T-cell (primary cell): Measurements from ENCODE around the gene DOCK9. TPM values are rescaled to one million over a fixed set of nuclear protein-coding genes. Genes with fewer than 3 reads are reported as not detected.
A peak's percentile ranks its signal among the peaks of the same experiment; 100 is the strongest.

Experiments used
- ATAC-seq, 4 experiments: fragments of 200-7000 bp in 3 of 4; fragments of 150-1000 bp in 1 of 4; cut with Tn5 transposase; replicated peaks in 1 of 4; 1 replicate in 3 of 4; 2 replicates in 1 of 4; pipeline ENCODE4 v1.10.0; 2021; ENCODE audit warnings: moderate library complexity in 3 of 4, mild to moderate bottlenecking in 2 of 4, moderate number of reproducible peaks in 1 of 4
- CTCF ChIA-PET, 2 donors: fragments of 300-600 bp; sonication (Branson Sonifier 250); formaldehyde crosslinking; loops; one replicate each; lab custom pipeline; 2022; ENCODE audit warnings: antibody characterized with exemption in 2 of 2; lab: Charles Lee
- POLR2A ChIA-PET, 2 donors: fragments of 300-600 bp; sonication (Branson Sonifier 250); formaldehyde crosslinking; loops; one replicate each; lab custom pipeline; 2022; ENCODE audit warnings: antibody characterized with exemption in 2 of 2; lab: Charles Lee
- DNase-seq, 35 experiments: peaks; one replicate each; pipeline versions ENCODE4 v3.0.0 to v3.0.0-alpha.2; 2013 to 2023
- H3K27ac ChIP-seq: one replicate; pipeline ENCODE4 v1.5.1; 2013; ENCODE audit warnings: low read length
- H3K27me3 ChIP-seq, 2 experiments: replicated peaks in 1 of 2; 1 replicate in 1 of 2; 2 replicates in 1 of 2; pipeline versions ENCODE4 v1.6.1 to v1.7.0; 2013; ENCODE audit warnings: low read length in 1 of 2, mixed read lengths in 1 of 2; ENCODE audit not compliant: control insufficient read depth in 2 of 2, insufficient read depth in 2 of 2; ENCODE audit errors: extremely low read depth in 1 of 2
- H3K36me3 ChIP-seq, 2 donors: 1 replicate in 1 of 2; 2 replicates in 1 of 2; pipeline versions ENCODE4 v1.6.1 to v1.7.0; 2013; ENCODE audit warnings: low read length in 1 of 2; ENCODE audit not compliant: control insufficient read depth in 2 of 2, insufficient read depth in 1 of 2; ENCODE audit errors: extremely low read depth in 1 of 2
- H3K4me1 ChIP-seq, 2 experiments: 1 replicate in 1 of 2; 2 replicates in 1 of 2; pipeline versions ENCODE4 v1.6.1 to v1.7.0; 2013; ENCODE audit warnings: low read length in 2 of 2, mixed read lengths in 1 of 2; ENCODE audit not compliant: insufficient read depth in 2 of 2, control insufficient read depth in 1 of 2; ENCODE audit errors: extremely low read depth in 1 of 2
- H3K4me3 ChIP-seq, 2 donors: 1 replicate in 1 of 2; 2 replicates in 1 of 2; pipeline versions ENCODE4 v1.5.1 to v1.7.0; 2013; ENCODE audit warnings: mild to moderate bottlenecking in 2 of 2, low read length in 1 of 2, moderate library complexity in 1 of 2; ENCODE audit not compliant: control insufficient read depth in 1 of 2; ENCODE audit errors: extremely low read depth in 1 of 2
- H3K9me3 ChIP-seq: 2 replicates; pipeline ENCODE4 v1.7.0; 2013
- H3K27ac Mint-ChIP-seq, 2 donors: one replicate each; pipeline ENCODE4 v1.8.0; 2020 to 2021; ENCODE audit warnings: mild to moderate bottlenecking in 2 of 2, mixed read lengths in 2 of 2
- H3K27me3 Mint-ChIP-seq, 2 donors: one replicate each; pipeline ENCODE4 v1.8.0; 2021 to 2022; ENCODE audit warnings: mixed read lengths in 2 of 2
- H3K36me3 Mint-ChIP-seq: one replicate; pipeline ENCODE4 v1.8.0; 2021; ENCODE audit warnings: mixed read lengths
- H3K4me1 Mint-ChIP-seq, 3 donors: one replicate each; pipeline ENCODE4 v1.8.0; 2020 to 2022; ENCODE audit warnings: mixed read lengths in 3 of 3, mild to moderate bottlenecking in 1 of 3
- H3K4me3 Mint-ChIP-seq, 3 donors: one replicate each; pipeline ENCODE4 v1.8.0; 2020 to 2022; ENCODE audit warnings: mild to moderate bottlenecking in 3 of 3, mixed read lengths in 3 of 3, moderate library complexity in 3 of 3
- H3K9me3 Mint-ChIP-seq, 3 donors: one replicate each; pipeline ENCODE4 v1.8.0; 2020 to 2022; ENCODE audit warnings: mixed read lengths in 3 of 3
- WGBS: methylation state at CpG from one replicate; pipeline ENCODE4 v1.1.5; 2013; ENCODE audit warnings: missing lambda C conversion rate; ENCODE audit not compliant: insufficient coverage; 5-methylcytosine and 5-hydroxymethylcytosine counted together
- total RNA-seq, 35 experiments: library from RNA in 6 of 35; stranded (reverse) in 6 of 35; fragments of 120-200 nt in 1 of 35; gene quantifications; one replicate each; pipeline versions ENCODE4 v1.2.1 to v1.2.4 and lab custom pipeline; 2013 to 2026

DOCK9 gene
- total RNA-seq, 5 donors from 2014 or later (not counting 1 experiment from before 2014, with no cell fraction given), result 96.2 to 170 (median 162) TPM

GRCh38 chr13:98885600-98885999, 92.3 kb downstream of the DOCK9 start:
- Histone ChIP-seq H3K27me3 (no peaks in the 10 kb centered on the region), H3K9me3 (no peaks in the 10 kb centered on the region), H3K4me1 (no peaks in the 10 kb centered on the region), H3K36me3 (peaks cover 4 to 73% of the 10 kb centered on the region in 2 donors), H3K27ac (no peak overlapping the region), H3K4me3 (no peak overlapping the region)
- Mint-ChIP-seq H3K27me3 (no peaks in the 10 kb centered on the region), H3K27ac (no peak overlapping the region), H3K9me3 (no peaks in the 10 kb centered on the region), H3K4me3 (no peak overlapping the region), H3K36me3 (peaks cover 73% of the 10 kb centered on the region), H3K4me1 (peaks cover 0 to 5% (median 4%) of the 10 kb centered on the region in 3 donors)
- ChIA-PET POLR2A (interaction anchor here in 1 of 2 donors (0.5 kb wide), 1 partner anchor 160 kb away, joined by 6 read pairs; no protein-coding TSS in a partner anchor), CTCF (interaction anchor here in 1 of 2 donors (0.6 kb wide), 1 partner anchor 336 kb away, joined by 4 read pairs; no protein-coding TSS in a partner anchor)
- ATAC-seq (no peak), DNase-seq (no peak)
- WGBS, result no CpG with 5 or more reads among the region's 6 CpGs

- ATAC-seq, result no peak
Measured at GRCh38 chr13:98883998-98884397, 93.9 kb downstream of the DOCK9 start.

GRCh38 chr13:98881390-98881789, 96.5 kb downstream of the DOCK9 start:
- no peaks in the 10 kb centered on the region for H3K9me3 Mint-ChIP-seq
- POLR2A ChIA-PET, result no interaction called here
- H3K4me1 ChIP-seq, result no peaks in the 10 kb centered on the region
- H3K9me3 ChIP-seq, result no peaks in the 10 kb centered on the region
- H3K27me3 ChIP-seq, result no peaks in the 10 kb centered on the region
- ATAC-seq, result no peak
- no peak overlapping the region for H3K4me3 ChIP-seq
- CTCF ChIA-PET, result no interaction called here
- peaks cover 0 to 3% (median 0%) of the 10 kb centered on the region in 3 donors for H3K4me1 Mint-ChIP-seq
- H3K36me3 Mint-ChIP-seq, result peaks cover 84% of the 10 kb centered on the region
- H3K36me3 ChIP-seq, result peaks cover 6 to 88% of the 10 kb centered on the region in 2 donors
- H3K27ac Mint-ChIP-seq, result no peak overlapping the region
- no CpG with 5 or more reads among the region's 2 CpGs for WGBS
- no peak overlapping the region for H3K27ac ChIP-seq
- no peaks in the 10 kb centered on the region for H3K27me3 Mint-ChIP-seq
- DNase-seq, result no peak
- H3K4me3 Mint-ChIP-seq, result no peak overlapping the region

More at GRCh38 chr13:98883998-98884397, 93.9 kb downstream of the DOCK9 start:
- no peaks in the 10 kb centered on the region for H3K27me3 ChIP-seq
- no peaks in the 10 kb centered on the region for H3K9me3 Mint-ChIP-seq
- H3K27me3 Mint-ChIP-seq, result no peaks in the 10 kb centered on the region
- ChIA-PET CTCF (no interaction called here), POLR2A (no interaction called here)
- WGBS, result no CpG with 5 or more reads among the region's 3 CpGs
- peaks cover 82% of the 10 kb centered on the region for H3K36me3 Mint-ChIP-seq
- no peak overlapping the region for H3K4me3 Mint-ChIP-seq
- DNase-seq, result no peak
- no peaks in the 10 kb centered on the region for H3K4me1 ChIP-seq
- H3K4me3 ChIP-seq, result no peak overlapping the region
- no peak overlapping the region for H3K27ac Mint-ChIP-seq
- H3K36me3 ChIP-seq, result peaks cover 7 to 80% of the 10 kb centered on the region in 2 donors
- no peaks in the 10 kb centered on the region for H3K4me1 Mint-ChIP-seq
- H3K9me3 ChIP-seq, result no peaks in the 10 kb centered on the region
- H3K27ac ChIP-seq, result no peak overlapping the region

- Mint-ChIP-seq H3K36me3 (peaks cover 83% of the 10 kb centered on the region), H3K27ac (peak overlapping the region in 1 of 2 donors; percentile 3), H3K4me3 (no peak overlapping the region), H3K27me3 (no peaks in the 10 kb centered on the region), H3K4me1 (peaks cover 0 to 6% (median under 1%) of the 10 kb centered on the region in 3 donors), H3K9me3 (no peaks in the 10 kb centered on the region)
- POLR2A ChIA-PET, result interaction anchor here in 1 of 2 donors (0.6 kb wide), 1 partner anchor 661 kb away, joined by 6 read pairs; no protein-coding TSS in a partner anchor
- no peak for ATAC-seq
- WGBS, result 100% methylated on average over 1 of the region's 2 CpGs
- no peaks in the 10 kb centered on the region for H3K27me3 ChIP-seq
- peaks cover 6 to 83% of the 10 kb centered on the region in 2 donors for H3K36me3 ChIP-seq
- H3K4me3 ChIP-seq, result no peak overlapping the region
- no peak for DNase-seq
- no peak overlapping the region for H3K27ac ChIP-seq
- CTCF ChIA-PET, result interaction anchor here in 1 of 2 donors (0.8 kb wide), 1 partner anchor 13 kb away, joined by 3 read pairs; no protein-coding TSS in a partner anchor
- no peaks in the 10 kb centered on the region for H3K4me1 ChIP-seq
- no peaks in the 10 kb centered on the region for H3K9me3 ChIP-seq
Measured at GRCh38 chr13:98880677-98881076, 97.2 kb downstream of the DOCK9 start.

- Mint-ChIP-seq H3K27me3 (no peaks in the 10 kb centered on the region), H3K4me3 (no peak overlapping the region), H3K9me3 (peaks cover 0 to under 1% (median 0%) of the 10 kb centered on the region in 3 donors), H3K36me3 (peaks cover 88% of the 10 kb centered on the region), H3K4me1 (peaks cover 4 to 13% (median 8%) of the 10 kb centered on the region in 3 donors), H3K27ac (no peak overlapping the region)
- DNase-seq, result no peak
- WGBS, result 55% methylated on average over 6 of the region's 6 CpGs
- Histone ChIP-seq H3K27ac (no peak overlapping the region), H3K4me3 (no peak overlapping the region), H3K9me3 (no peaks in the 10 kb centered on the region), H3K4me1 (no peaks in the 10 kb centered on the region), H3K27me3 (no peaks in the 10 kb centered on the region), H3K36me3 (peaks cover 6 to 78% of the 10 kb centered on the region in 2 donors)
- no peak for ATAC-seq
- CTCF ChIA-PET, result interaction anchor here (0.5 to 0.8 kb wide), 4 partner anchors 12 to 635 kb away, joined by 3 to 4 read pairs (median 4); no protein-coding TSS in a partner anchor
- POLR2A ChIA-PET, result interaction anchor here in 1 of 2 donors (0.5 kb wide), 1 partner anchor 166 kb away, joined by 7 read pairs; no protein-coding TSS in a partner anchor
Measured at GRCh38 chr13:98879957-98880356, 97.9 kb downstream of the DOCK9 start.

- H3K4me1 Mint-ChIP-seq, result peaks cover 6 to 13% (median 10%) of the 10 kb centered on the region in 3 donors
- H3K9me3 Mint-ChIP-seq, result peaks cover 2 to 9% (median 7%) of the 10 kb centered on the region in 3 donors
- H3K4me3 ChIP-seq, result no peak overlapping the region
- H3K27ac ChIP-seq, result no peak overlapping the region
- no peaks in the 10 kb centered on the region for H3K9me3 ChIP-seq
- peaks cover 6 to 75% of the 10 kb centered on the region in 2 donors for H3K36me3 ChIP-seq
- no peaks in the 10 kb centered on the region for H3K27me3 ChIP-seq
- ATAC-seq (no peak), DNase-seq (no peak)
- no peaks in the 10 kb centered on the region for H3K4me1 ChIP-seq
- CTCF ChIA-PET, result interaction anchor here in 1 of 2 donors (0.6 kb wide), 1 partner anchor 250 kb away, joined by 4 read pairs; no protein-coding TSS in a partner anchor
- peaks cover 89% of the 10 kb centered on the region for H3K36me3 Mint-ChIP-seq
- no peak overlapping the region for H3K4me3 Mint-ChIP-seq
- H3K27me3 Mint-ChIP-seq, result no peaks in the 10 kb centered on the region
- POLR2A ChIA-PET, result no interaction called here
- peak overlapping the region; percentile 5 to 23 for H3K27ac Mint-ChIP-seq
- WGBS, result no CpG with 5 or more reads among the region's 4 CpGs
Measured at GRCh38 chr13:98879127-98879520, 98.7 kb downstream of the DOCK9 start.
